Neural progenitor cell (in vitro differentiated cells): Measurements from ENCODE around the gene NRP1. TPM values are rescaled to one million over a fixed set of nuclear protein-coding genes. Genes with fewer than 3 reads are reported as not detected.

ENCODE experiments used
- DNase-seq: peaks from one replicate; pipeline ENCODE4 v3.0.0-alpha.2; 2016; ENCODE audit warnings: low spot score
- H2AFZ ChIP-seq: fragments of 200-600 bp; sonication (generic); replicated peaks from 2 replicates; pipeline ENCODE4 v1.6.1; 2016; ENCODE audit warnings: antibody characterized with exemption
- H3F3A ChIP-seq: fragments of 200-600 bp; sonication (generic); 2 replicates; pipeline ENCODE4 v1.6.1; 2016; ENCODE audit warnings: antibody characterized with exemption, low read depth
- H3K27ac ChIP-seq: fragments of 200-600 bp; sonication (generic); 2 replicates; pipeline ENCODE4 v1.5.1; 2016; ENCODE audit warnings: mild to moderate bottlenecking
- H3K27me3 ChIP-seq: fragments of 200-600 bp; sonication (generic); 2 replicates; pipeline ENCODE4 v1.6.1; 2016; ENCODE audit warnings: mild to moderate bottlenecking, moderate library complexity
- H3K36me3 ChIP-seq: fragments of 200-600 bp; sonication (generic); 2 replicates; pipeline ENCODE4 v1.5.1; 2016
- H3K4me1 ChIP-seq: fragments of 200-600 bp; sonication (generic); 2 replicates; pipeline ENCODE4 v1.6.1; 2016; ENCODE audit warnings: mixed run types
- H3K4me2 ChIP-seq: fragments of 200-600 bp; sonication (generic); 2 replicates; pipeline ENCODE4 v1.6.1; 2016
- H3K4me3 ChIP-seq: fragments of 200-600 bp; sonication (generic); 2 replicates; pipeline ENCODE4 v1.5.1; 2016
- H3K79me2 ChIP-seq: fragments of 200-600 bp; sonication (generic); 2 replicates; pipeline ENCODE4 v1.6.1; 2016; ENCODE audit warnings: low read depth
- H3K9ac ChIP-seq: fragments of 200-600 bp; sonication (generic); 2 replicates; pipeline ENCODE4 v1.6.1; 2016
- H3K9me3 ChIP-seq: fragments of 200-600 bp; sonication (generic); 2 replicates; pipeline ENCODE4 v1.5.1; 2016; ENCODE audit warnings: low read depth
- H4K20me1 ChIP-seq: fragments of 200-600 bp; sonication (generic); 2 replicates; pipeline ENCODE4 v1.6.1; 2016; ENCODE audit warnings: low read depth
- H3K27ac Mint-ChIP-seq: 3 replicates; pipeline ENCODE4 v1.8.0; 2021; ENCODE audit warnings: mixed read lengths
- H3K27me3 Mint-ChIP-seq: 2 replicates; pipeline ENCODE4 v1.8.0; 2022; ENCODE audit warnings: low read depth, mild to moderate bottlenecking, inconsistent platforms, moderate library complexity, mixed read lengths; ENCODE audit not compliant: insufficient read depth
- H3K36me3 Mint-ChIP-seq: 3 replicates; pipeline ENCODE4 v1.8.0; 2021; ENCODE audit warnings: mixed read lengths
- H3K4me1 Mint-ChIP-seq: 3 replicates; pipeline ENCODE4 v1.8.0; 2021; ENCODE audit warnings: mixed read lengths
- H3K4me3 Mint-ChIP-seq: 3 replicates; pipeline ENCODE4 v1.8.0; 2021; ENCODE audit warnings: mild to moderate bottlenecking, moderate library complexity, mixed read lengths
- H3K9me3 Mint-ChIP-seq: 3 replicates; pipeline ENCODE4 v1.8.0; 2020; ENCODE audit warnings: mixed read lengths
- EZH2 ChIP-seq: fragments of 200-600 bp; sonication (generic); IDR thresholded peaks from 2 replicates; pipeline ENCODE4 v1.6.1; 2017; ENCODE audit warnings: antibody characterized with exemption, mild to moderate bottlenecking, moderate library complexity
- EZH2phosphoT487 ChIP-seq: fragments of 200-600 bp; sonication (generic); IDR thresholded peaks from 2 replicates; pipeline ENCODE4 v1.6.1; 2017; ENCODE audit warnings: antibody characterized with exemption
- total RNA-seq: library from RNA; depleted of rRNA; stranded (reverse); fragments of >200 nt; gene quantifications from 2 replicates; pipeline ENCODE4 v1.2.3, GENCODE V29; 2015; ENCODE audit warnings: low replicate concordance
- TF ChIP-seq, protein P1 (sequence below): fragments of 200-600 bp; sonication (generic); IDR thresholded peaks from 2 replicates; pipeline ENCODE4 v1.5.1; 2017; ENCODE audit warnings: antibody characterized with exemption, mild to moderate bottlenecking

The NRP1 gene
- total RNA-seq, 1 donor from 2014 or later = 1.9 TPM

DNA sequence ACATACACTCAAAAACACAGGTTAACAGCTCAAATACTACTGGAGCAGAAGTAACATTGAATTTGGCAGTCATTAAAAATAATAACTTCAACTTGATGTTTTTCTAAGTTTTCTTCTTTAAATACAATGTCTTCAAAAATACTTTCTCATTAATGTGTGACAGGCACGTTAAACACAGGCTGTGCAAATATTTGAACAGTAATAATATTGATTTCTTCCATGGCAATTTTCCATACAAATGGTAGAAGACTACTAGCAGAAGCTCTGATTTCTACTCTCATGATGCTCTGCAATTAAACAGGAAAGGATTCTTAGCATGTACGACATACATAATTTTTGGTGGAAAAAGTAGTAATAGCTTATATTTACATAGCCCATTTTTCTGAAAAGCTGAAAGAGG is 47.4 kb downstream of the NRP1 start:
- Histone ChIP-seq H3K9me3 (no peaks in the 10 kb centered on the region), H3K36me3 (no peaks in the 10 kb centered on the region), H3K4me3 (no peak overlapping the region), H3F3A (no peaks in the 10 kb centered on the region), H3K79me2 (no peaks in the 10 kb centered on the region), H3K4me1 (peaks cover 14% of the 10 kb centered on the region), H2AFZ (no peak overlapping the region), H3K9ac (no peak overlapping the region), H3K27me3 (no peaks in the 10 kb centered on the region), H3K27ac (no peak overlapping the region), H4K20me1 (no peaks in the 10 kb centered on the region), H3K4me2 (no peak overlapping the region)
- DNase-seq = no peak
- Mint-ChIP-seq H3K4me1 (peaks cover 40% of the 10 kb centered on the region), H3K36me3 (peaks cover 5% of the 10 kb centered on the region), H3K4me3 (no peak overlapping the region), H3K9me3 (no peaks in the 10 kb centered on the region), H3K27me3 (peaks cover 2% of the 10 kb centered on the region), H3K27ac (no peak overlapping the region)
- TF ChIP-seq EZH2 (no peak), EZH2phosphoT487 (no peak)
- TF ChIP-seq, protein P1, sequence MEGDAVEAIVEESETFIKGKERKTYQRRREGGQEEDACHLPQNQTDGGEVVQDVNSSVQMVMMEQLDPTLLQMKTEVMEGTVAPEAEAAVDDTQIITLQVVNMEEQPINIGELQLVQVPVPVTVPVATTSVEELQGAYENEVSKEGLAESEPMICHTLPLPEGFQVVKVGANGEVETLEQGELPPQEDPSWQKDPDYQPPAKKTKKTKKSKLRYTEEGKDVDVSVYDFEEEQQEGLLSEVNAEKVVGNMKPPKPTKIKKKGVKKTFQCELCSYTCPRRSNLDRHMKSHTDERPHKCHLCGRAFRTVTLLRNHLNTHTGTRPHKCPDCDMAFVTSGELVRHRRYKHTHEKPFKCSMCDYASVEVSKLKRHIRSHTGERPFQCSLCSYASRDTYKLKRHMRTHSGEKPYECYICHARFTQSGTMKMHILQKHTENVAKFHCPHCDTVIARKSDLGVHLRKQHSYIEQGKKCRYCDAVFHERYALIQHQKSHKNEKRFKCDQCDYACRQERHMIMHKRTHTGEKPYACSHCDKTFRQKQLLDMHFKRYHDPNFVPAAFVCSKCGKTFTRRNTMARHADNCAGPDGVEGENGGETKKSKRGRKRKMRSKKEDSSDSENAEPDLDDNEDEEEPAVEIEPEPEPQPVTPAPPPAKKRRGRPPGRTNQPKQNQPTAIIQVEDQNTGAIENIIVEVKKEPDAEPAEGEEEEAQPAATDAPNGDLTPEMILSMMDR = no peak

DNA sequence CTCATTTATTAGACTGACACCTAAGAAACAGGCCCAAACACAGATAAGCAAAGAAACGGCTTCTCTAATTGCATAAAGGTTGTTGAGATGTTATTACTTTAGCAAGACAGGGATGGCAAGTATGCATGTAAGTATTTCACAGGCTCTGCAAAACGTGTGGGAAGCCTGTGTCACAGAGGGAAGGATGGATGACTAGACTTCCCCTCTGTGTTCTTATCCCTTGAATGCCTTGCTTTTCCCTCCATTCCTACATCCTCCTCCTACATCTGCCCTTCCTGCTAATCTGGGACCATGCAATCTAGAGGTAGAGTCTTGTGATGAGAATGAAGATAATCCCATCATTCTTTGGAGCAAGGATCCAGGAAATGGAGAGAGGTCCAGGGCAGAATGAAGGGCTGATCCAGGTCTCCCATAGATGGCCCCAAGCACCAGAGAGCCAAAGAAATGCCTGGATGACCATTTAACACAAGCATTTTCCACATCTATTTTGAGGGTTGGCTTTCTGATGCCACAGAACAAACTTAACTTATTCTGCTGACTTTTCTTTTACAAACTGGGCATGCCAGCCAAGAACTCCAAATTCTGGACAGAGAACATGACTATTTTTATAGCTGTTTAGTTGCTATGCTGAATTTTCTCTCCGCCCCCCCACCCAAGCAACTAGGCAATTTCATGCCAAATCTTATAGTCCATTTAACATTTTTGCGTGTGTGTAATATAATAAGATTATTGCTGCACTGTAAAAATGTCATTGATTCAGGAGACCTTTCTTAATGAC is 48.1 kb downstream of the NRP1 start:
- H2AFZ ChIP-seq = no peak overlapping the region
- H3K27ac Mint-ChIP-seq = no peak overlapping the region
- H3K27ac ChIP-seq = no peak overlapping the region
- H3K36me3 Mint-ChIP-seq = peaks cover 9% of the 10 kb centered on the region
- no peak overlapping the region for H3K4me2 ChIP-seq
- no peaks in the 10 kb centered on the region for H3K27me3 ChIP-seq
- peaks cover 2% of the 10 kb centered on the region for H3K27me3 Mint-ChIP-seq
- H4K20me1 ChIP-seq = no peaks in the 10 kb centered on the region
- H3K36me3 ChIP-seq = no peaks in the 10 kb centered on the region
- H3K4me3 ChIP-seq = no peak overlapping the region
- no peaks in the 10 kb centered on the region for H3F3A ChIP-seq
- no peak overlapping the region for H3K4me3 Mint-ChIP-seq
- TF ChIP-seq, protein P1 = no peak
- TF ChIP-seq EZH2phosphoT487 = no peak
- no peak for TF ChIP-seq EZH2
- no peak overlapping the region for H3K9ac ChIP-seq
- no peak for DNase-seq
- peaks cover 32% of the 10 kb centered on the region for H3K4me1 Mint-ChIP-seq
- peaks cover 14% of the 10 kb centered on the region for H3K4me1 ChIP-seq
- H3K79me2 ChIP-seq = no peaks in the 10 kb centered on the region
- H3K9me3 ChIP-seq = no peaks in the 10 kb centered on the region
- H3K9me3 Mint-ChIP-seq = no peaks in the 10 kb centered on the region

DNA sequence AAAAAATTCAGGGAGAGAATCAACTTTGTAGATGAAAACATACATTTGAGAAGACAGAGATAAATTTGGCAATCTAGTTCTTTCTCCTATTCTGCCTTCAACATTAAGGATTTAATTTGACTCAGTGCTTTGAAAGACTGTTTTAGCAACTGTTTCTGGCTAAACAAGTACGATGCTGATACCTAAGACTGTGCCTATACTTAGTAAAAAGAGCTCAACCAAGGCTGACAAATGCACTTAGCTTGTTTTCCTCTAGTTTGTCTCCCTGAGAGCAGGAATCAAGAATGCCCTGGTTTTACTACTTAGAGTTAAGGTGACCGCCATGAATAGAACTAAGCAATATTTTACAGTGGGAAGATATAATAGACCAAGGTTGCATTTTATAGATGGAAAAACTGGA is 49.5 kb downstream of the NRP1 start:
- Histone ChIP-seq H3K36me3 (no peaks in the 10 kb centered on the region), H3K4me3 (no peak overlapping the region), H3F3A (no peaks in the 10 kb centered on the region), H2AFZ (no peak overlapping the region), H3K9me3 (no peaks in the 10 kb centered on the region), H3K79me2 (no peaks in the 10 kb centered on the region), H3K4me2 (no peak overlapping the region), H3K9ac (no peak overlapping the region), H3K4me1 (peaks cover 4% of the 10 kb centered on the region), H3K27me3 (no peaks in the 10 kb centered on the region), H3K27ac (no peak overlapping the region), H4K20me1 (no peaks in the 10 kb centered on the region)
- Mint-ChIP-seq H3K36me3 (peaks cover 10% of the 10 kb centered on the region), H3K27ac (no peak overlapping the region), H3K4me1 (peaks cover 18% of the 10 kb centered on the region), H3K27me3 (peaks cover 2% of the 10 kb centered on the region), H3K9me3 (no peaks in the 10 kb centered on the region), H3K4me3 (no peak overlapping the region)
- TF ChIP-seq EZH2phosphoT487 (no peak), EZH2 (no peak)
- TF ChIP-seq, protein P1 = no peak
- DNase-seq = no peak
